Trophoblast cell (in vitro differentiated cells and primary cell): ENCODE data around the gene RAB7B.

ENCODE experiments used
- DNase-seq, 2 donors: peaks; one replicate each; pipeline ENCODE4 v3.0.0-alpha.2; 2016
- H2AFZ ChIP-seq: 2 replicates; pipeline ENCODE4 v1.6.1; 2013; ENCODE audit warnings: low read length, moderate library complexity, mild to moderate bottlenecking; ENCODE audit not compliant: insufficient read depth, poor library complexity
- H2AK5ac ChIP-seq: 2 replicates; pipeline ENCODE4 v1.6.1; 2013; ENCODE audit warnings: mild to moderate bottlenecking, low read length
- H2BK120ac ChIP-seq: 2 replicates; pipeline ENCODE4 v1.6.1; 2013; ENCODE audit warnings: low read length, mild to moderate bottlenecking, moderate library complexity; ENCODE audit not compliant: insufficient read depth, poor library complexity
- H2BK12ac ChIP-seq: 2 replicates; pipeline ENCODE4 v1.6.1; 2013; ENCODE audit warnings: mild to moderate bottlenecking, low read length, moderate library complexity
- H2BK5ac ChIP-seq: 2 replicates; pipeline ENCODE4 v1.6.1; 2013; ENCODE audit warnings: low read length, low read depth, moderate library complexity, mild to moderate bottlenecking; ENCODE audit not compliant: poor library complexity
- H3K14ac ChIP-seq: 2 replicates; pipeline ENCODE4 v1.6.1; 2013; ENCODE audit warnings: mild to moderate bottlenecking, low read length
- H3K18ac ChIP-seq: 2 replicates; pipeline ENCODE4 v1.6.1; 2013; ENCODE audit warnings: mild to moderate bottlenecking, low read length
- H3K23ac ChIP-seq: 2 replicates; pipeline ENCODE4 v1.6.1; 2013; ENCODE audit warnings: low read length
- H3K27ac ChIP-seq: 2 replicates; pipeline ENCODE4 v1.5.1; 2013; ENCODE audit warnings: low read depth, mild to moderate bottlenecking, inconsistent platforms, low read length, moderate library complexity
- H3K27me3 ChIP-seq: 2 replicates; pipeline ENCODE4 v1.6.1; 2013; ENCODE audit warnings: inconsistent platforms, mild to moderate bottlenecking, low read length, moderate library complexity; ENCODE audit not compliant: insufficient read depth
- H3K36me3 ChIP-seq, 2 experiments: 1 replicate in 1 of 2; 2 replicates in 1 of 2; pipeline ENCODE4 v1.6.1; 2013; ENCODE audit warnings: low read length in 2 of 2, mild to moderate bottlenecking in 2 of 2, moderate library complexity in 1 of 2; ENCODE audit not compliant: insufficient read depth in 2 of 2, control insufficient read depth in 1 of 2
- H3K4ac ChIP-seq: 2 replicates; pipeline ENCODE4 v1.6.1; 2013; ENCODE audit warnings: low read depth, mild to moderate bottlenecking, low read length, moderate library complexity
- H3K4me1 ChIP-seq, 2 experiments: 1 replicate in 1 of 2; 2 replicates in 1 of 2; pipeline ENCODE4 v1.6.1; 2013; ENCODE audit warnings: low read length in 2 of 2, mild to moderate bottlenecking in 2 of 2, moderate library complexity in 1 of 2; ENCODE audit not compliant: insufficient read depth in 2 of 2, control insufficient read depth in 1 of 2
- H3K4me2 ChIP-seq: 2 replicates; pipeline ENCODE4 v1.6.1; 2013; ENCODE audit warnings: inconsistent platforms, mild to moderate bottlenecking, low read length, moderate library complexity
- H3K4me3 ChIP-seq: 2 replicates; pipeline ENCODE4 v1.5.1; 2013; ENCODE audit warnings: mild to moderate bottlenecking, low read depth, low read length, inconsistent platforms
- H3K79me1 ChIP-seq: one replicate; pipeline ENCODE4 v1.6.1; 2013; ENCODE audit warnings: low read length
- H3K79me2 ChIP-seq: 2 replicates; pipeline ENCODE4 v1.6.1; 2013; ENCODE audit warnings: low read length, mild to moderate bottlenecking; ENCODE audit not compliant: control insufficient read depth, insufficient read depth, poor library complexity
- H3K9ac ChIP-seq: 2 replicates; pipeline ENCODE4 v1.6.1; 2013; ENCODE audit warnings: mild to moderate bottlenecking, low read length
- H3K9me3 ChIP-seq: 2 replicates; pipeline ENCODE4 v1.6.1; 2013; ENCODE audit warnings: low read depth, mild to moderate bottlenecking, control low read depth, inconsistent platforms, low read length; ENCODE audit not compliant: insufficient read depth
- H4K12ac ChIP-seq: 2 replicates; pipeline ENCODE4 v1.6.1; 2013; ENCODE audit warnings: low read depth, mild to moderate bottlenecking, low read length, moderate library complexity
- H4K8ac ChIP-seq: 2 replicates; pipeline ENCODE4 v1.6.1; 2013; ENCODE audit warnings: low read depth, mild to moderate bottlenecking, low read length, moderate library complexity
- H4K91ac ChIP-seq: one replicate; pipeline ENCODE4 v1.6.1; 2013; ENCODE audit warnings: low read depth, mild to moderate bottlenecking, low read length, moderate library complexity
- WGBS: extraction: QIAGEN DNeasy Blood & Tissue Kit; methylation state at CpG from one replicate; pipeline ENCODE4 v1.1.7; 2013; ENCODE audit warnings: missing lambda C conversion rate; ENCODE audit not compliant: insufficient read length, insufficient coverage; ENCODE audit errors: extremely low coverage; 5-methylcytosine and 5-hydroxymethylcytosine counted together

Gene RAB7B

DNA sequence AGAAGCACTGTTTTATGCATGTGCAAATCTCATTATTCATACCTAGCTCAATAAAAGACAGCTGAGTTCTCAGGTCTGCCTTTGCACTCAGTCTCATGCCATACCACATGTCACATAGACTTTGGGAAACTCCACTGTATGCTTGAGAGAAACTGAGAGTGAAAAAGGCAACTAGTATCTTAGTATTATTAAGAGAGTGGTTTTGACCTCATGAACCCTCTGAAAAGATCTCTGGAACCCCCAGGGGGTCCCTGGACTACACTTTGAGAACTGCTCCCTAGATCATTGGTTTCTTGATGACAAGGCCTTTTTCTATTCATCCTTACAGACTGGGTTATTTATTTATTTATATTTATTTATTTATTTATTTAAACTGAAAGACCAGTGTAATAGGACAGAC lies 46.1 kb upstream of the RAB7B start:
- H3K79me1 ChIP-seq = no peaks in the 10 kb centered on the region
- H3K14ac ChIP-seq = no peak overlapping the region
- H3K9me3 ChIP-seq = peaks cover 2% of the 10 kb centered on the region
- H3K4me3 ChIP-seq = no peak overlapping the region
- no peak overlapping the region for H4K8ac ChIP-seq
- H3K18ac ChIP-seq = no peak overlapping the region
- H3K27me3 ChIP-seq = no peaks in the 10 kb centered on the region
- H3K23ac ChIP-seq = no peak overlapping the region
- H2AK5ac ChIP-seq = no peak overlapping the region
- no peaks in the 10 kb centered on the region for H3K4me1 ChIP-seq
- no peak overlapping the region for H4K12ac ChIP-seq
- no peak overlapping the region for H3K27ac ChIP-seq
- no peak overlapping the region for H2BK120ac ChIP-seq
- no peak for DNase-seq
- no peaks in the 10 kb centered on the region for H3K36me3 ChIP-seq
- no peak overlapping the region for H3K9ac ChIP-seq
- H3K4me2 ChIP-seq = no peak overlapping the region
- H2BK12ac ChIP-seq = no peak overlapping the region
- no peaks in the 10 kb centered on the region for H3K79me2 ChIP-seq
- H4K91ac ChIP-seq = no peak overlapping the region
- no peak overlapping the region for H3K4ac ChIP-seq
- H2AFZ ChIP-seq = no peak overlapping the region
- no peak overlapping the region for H2BK5ac ChIP-seq

DNA sequence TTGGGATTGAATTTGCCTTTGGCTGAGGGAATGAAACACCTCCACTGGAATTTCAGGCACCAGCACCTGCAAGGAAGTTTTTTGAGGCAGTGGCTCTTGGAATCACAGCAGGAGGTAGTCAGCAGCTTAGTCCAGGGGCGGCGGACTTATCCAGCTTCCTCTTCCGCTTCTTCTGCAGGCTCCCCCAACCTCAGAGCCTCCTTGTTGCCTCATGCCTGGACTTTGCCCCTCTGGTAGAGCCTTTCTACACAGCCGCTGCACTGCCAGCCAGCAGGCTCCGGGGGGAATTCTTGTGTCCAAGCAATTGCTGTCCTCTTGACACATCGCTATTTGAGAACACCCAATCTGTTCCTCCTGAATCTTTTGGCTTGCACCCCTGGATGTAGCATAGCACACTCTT lies 45.4 kb upstream of the RAB7B start:
- Histone ChIP-seq H3K4me1 (no peaks in the 10 kb centered on the region), H3K79me1 (no peaks in the 10 kb centered on the region), H4K8ac (no peak overlapping the region), H3K4ac (no peak overlapping the region), H3K27ac (no peak overlapping the region), H3K36me3 (no peaks in the 10 kb centered on the region), H3K9me3 (peaks cover 2% of the 10 kb centered on the region), H3K18ac (no peak overlapping the region), H4K12ac (no peak overlapping the region), H2AK5ac (no peak overlapping the region), H2BK5ac (no peak overlapping the region), H3K9ac (no peak overlapping the region), H3K79me2 (no peaks in the 10 kb centered on the region), H3K23ac (no peak overlapping the region), H4K91ac (no peak overlapping the region), H3K4me3 (no peak overlapping the region), H2AFZ (no peak overlapping the region), H3K27me3 (no peaks in the 10 kb centered on the region), H2BK12ac (no peak overlapping the region), H3K14ac (no peak overlapping the region), H3K4me2 (no peak overlapping the region), H2BK120ac (no peak overlapping the region)
- no peak for DNase-seq
- WGBS = no CpG with 5 or more reads among the region's 6 CpGs

DNA sequence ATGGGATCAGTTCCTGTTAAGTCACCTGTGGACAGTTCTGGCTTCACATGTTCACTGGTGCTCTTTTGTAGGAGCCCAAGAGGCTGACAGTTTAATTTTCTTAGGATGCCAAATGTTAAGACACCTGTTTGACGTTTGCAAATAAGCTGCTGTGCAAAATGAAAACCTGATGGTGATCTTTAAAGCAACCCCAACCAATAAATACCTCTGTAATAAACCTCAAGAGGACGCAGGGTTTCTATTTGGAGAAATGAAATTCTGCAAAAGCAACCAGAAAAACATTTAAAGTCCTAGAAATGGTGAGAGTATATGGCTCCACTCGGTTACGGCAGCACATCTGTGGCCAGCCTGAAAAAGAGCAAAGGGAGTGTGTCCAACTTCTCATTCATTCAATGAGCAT lies 44.1 kb upstream of the RAB7B start:
- Histone ChIP-seq H2AK5ac (no peak overlapping the region), H2BK12ac (no peak overlapping the region), H4K91ac (no peak overlapping the region), H3K4me3 (no peak overlapping the region), H3K4me1 (no peaks in the 10 kb centered on the region), H3K27me3 (no peaks in the 10 kb centered on the region), H2BK5ac (no peak overlapping the region), H3K9ac (no peak overlapping the region), H3K4ac (no peak overlapping the region), H3K79me1 (no peaks in the 10 kb centered on the region), H2AFZ (no peak overlapping the region), H4K8ac (no peak overlapping the region), H3K14ac (no peak overlapping the region), H3K27ac (no peak overlapping the region), H3K9me3 (no peaks in the 10 kb centered on the region), H3K18ac (no peak overlapping the region), H3K79me2 (no peaks in the 10 kb centered on the region), H2BK120ac (no peak overlapping the region), H3K4me2 (no peak overlapping the region), H3K23ac (no peak overlapping the region), H4K12ac (no peak overlapping the region), H3K36me3 (no peaks in the 10 kb centered on the region)
- no CpG with 5 or more reads among the region's 4 CpGs for WGBS
- no peak for DNase-seq

DNA sequence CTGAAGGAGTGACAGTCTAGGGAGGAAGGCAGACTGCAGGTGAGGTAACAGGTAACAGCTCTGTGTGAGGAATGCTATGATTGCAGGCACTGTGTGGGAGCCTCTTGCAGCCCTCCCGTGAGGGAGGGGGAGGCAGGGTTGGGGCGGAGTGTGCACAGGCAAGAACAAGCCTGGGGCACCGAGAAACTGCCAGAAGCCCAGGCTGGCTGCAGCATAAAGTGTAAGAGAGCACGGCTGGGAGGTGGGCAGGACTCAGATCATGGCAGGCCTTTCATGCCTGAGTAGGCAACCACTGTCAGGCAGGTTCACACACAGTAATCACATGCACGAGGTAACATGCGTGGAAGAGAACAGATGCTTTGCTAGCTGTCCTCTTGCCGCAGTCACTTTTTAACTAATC lies 38.4 kb upstream of the RAB7B start:
- H3K79me2 ChIP-seq = no peaks in the 10 kb centered on the region
- H3K9ac ChIP-seq = no peak overlapping the region
- no peak overlapping the region for H3K4me2 ChIP-seq
- no peak overlapping the region for H3K14ac ChIP-seq
- no peak overlapping the region for H2BK12ac ChIP-seq
- H3K27ac ChIP-seq = no peak overlapping the region
- H2BK5ac ChIP-seq = no peak overlapping the region
- H2AK5ac ChIP-seq = no peak overlapping the region
- no peak overlapping the region for H3K23ac ChIP-seq
- no peaks in the 10 kb centered on the region for H3K4me1 ChIP-seq
- no peak overlapping the region for H3K4me3 ChIP-seq
- no peaks in the 10 kb centered on the region for H3K27me3 ChIP-seq
- H3K36me3 ChIP-seq = no peaks in the 10 kb centered on the region
- no peak overlapping the region for H2AFZ ChIP-seq
- H3K18ac ChIP-seq = no peak overlapping the region
- no peaks in the 10 kb centered on the region for H3K9me3 ChIP-seq
- H4K8ac ChIP-seq = no peak overlapping the region
- H4K12ac ChIP-seq = no peak overlapping the region
- peak in 1 of 2 donors; percentile 1 for DNase-seq
- no CpG with 5 or more reads among the region's 7 CpGs for WGBS
- no peak overlapping the region for H4K91ac ChIP-seq
- H2BK120ac ChIP-seq = no peak overlapping the region
- H3K4ac ChIP-seq = no peak overlapping the region
- no peaks in the 10 kb centered on the region for H3K79me1 ChIP-seq

DNA sequence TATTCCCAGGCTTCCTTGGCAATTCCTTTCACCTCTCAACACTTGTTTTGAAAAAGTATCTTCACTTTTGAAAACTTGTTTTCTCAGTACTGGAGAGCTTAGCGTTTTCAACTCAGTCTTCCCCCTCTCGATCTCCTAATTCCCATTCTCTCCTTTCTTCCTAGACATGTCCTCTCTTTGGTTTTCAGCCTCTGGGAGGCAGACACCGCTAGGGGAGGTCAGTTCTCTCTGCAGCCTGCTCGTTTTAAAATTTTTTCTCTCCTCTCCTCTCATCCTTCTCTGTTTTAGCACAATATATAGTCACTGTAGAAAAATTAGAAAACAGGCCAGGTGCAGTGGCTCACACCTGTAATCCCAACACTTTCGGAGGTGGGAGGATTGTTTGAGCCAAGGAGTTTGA lies 37.1 kb upstream of the RAB7B start:
- no peaks in the 10 kb centered on the region for H3K79me1 ChIP-seq
- H3K4me3 ChIP-seq = no peak overlapping the region
- no peaks in the 10 kb centered on the region for H3K9me3 ChIP-seq
- H2BK12ac ChIP-seq = no peak overlapping the region
- DNase-seq = no peak
- H2AFZ ChIP-seq = no peak overlapping the region
- no peak overlapping the region for H3K14ac ChIP-seq
- H3K27me3 ChIP-seq = no peaks in the 10 kb centered on the region
- H3K23ac ChIP-seq = no peak overlapping the region
- WGBS = no CpG with 5 or more reads among the region's 5 CpGs
- H2BK120ac ChIP-seq = no peak overlapping the region
- no peak overlapping the region for H4K8ac ChIP-seq
- H2AK5ac ChIP-seq = no peak overlapping the region
- H2BK5ac ChIP-seq = no peak overlapping the region
- no peak overlapping the region for H3K18ac ChIP-seq
- no peaks in the 10 kb centered on the region for H3K4me1 ChIP-seq
- H3K79me2 ChIP-seq = no peaks in the 10 kb centered on the region
- no peak overlapping the region for H3K27ac ChIP-seq
- no peak overlapping the region for H4K91ac ChIP-seq
- H3K9ac ChIP-seq = no peak overlapping the region
- no peak overlapping the region for H3K4me2 ChIP-seq
- no peak overlapping the region for H3K4ac ChIP-seq
- no peaks in the 10 kb centered on the region for H3K36me3 ChIP-seq
- no peak overlapping the region for H4K12ac ChIP-seq
